Psoas muscle (tissue), 8 donors: ENCODE data around the gene PPP1R9B. TPM values are rescaled to one million over a fixed set of nuclear protein-coding genes. Genes with fewer than 3 reads are reported as not detected.
A peak's percentile ranks its signal among the peaks of the same experiment; 100 is the strongest.

Experiments
- ATAC-seq, 4 donors: fragments of 200-7000 bp; cut with Tn5 transposase; one replicate each; pipeline ENCODE4 v1.9.1; 2020; ENCODE audit warnings: moderate library complexity in 3 of 4, mild to moderate bottlenecking in 2 of 4
- DNase-seq, 2 donors: peaks; one replicate each; pipeline ENCODE4 v3.0.0-alpha.2; 2020
- H3K27ac ChIP-seq: fragments of 200-600 bp; one replicate; pipeline ENCODE4 v1.8.0; 2022
- H3K27me3 ChIP-seq, 3 donors: fragments of 200-600 bp in 1 of 3; one replicate each; pipeline versions ENCODE4 v1.6.1 to v1.8.0; 2013 to 2022; ENCODE audit warnings: low read length in 2 of 3, mild to moderate bottlenecking in 2 of 3, moderate library complexity in 1 of 3; ENCODE audit not compliant: insufficient read depth in 3 of 3
- H3K36me3 ChIP-seq, 2 donors: fragments of 200-600 bp in 1 of 2; one replicate each; pipeline versions ENCODE4 v1.6.1 to v1.8.0; 2013 to 2022; ENCODE audit warnings: low read depth in 1 of 2, mild to moderate bottlenecking in 1 of 2, moderate library complexity in 1 of 2; ENCODE audit not compliant: insufficient read depth in 1 of 2
- H3K4me1 ChIP-seq: fragments of 200-600 bp; one replicate; pipeline ENCODE4 v1.8.0; 2022
- H3K4me3 ChIP-seq: fragments of 200-600 bp; one replicate; pipeline ENCODE4 v1.8.0; 2022; ENCODE audit warnings: mild to moderate bottlenecking
- H3K9me3 ChIP-seq: fragments of 200-600 bp; one replicate; pipeline ENCODE4 v1.8.0; 2022
- WGBS, 3 donors: extraction: QIAGEN DNeasy Blood & Tissue Kit; methylation state at CpG; one replicate each; pipeline versions ENCODE4 v1.1.6 to v1.1.7; 2013; 5-methylcytosine and 5-hydroxymethylcytosine counted together
- intact Hi-C, 2 donors: fragments of 100-400 bp; cut with DNase I; formaldehyde crosslinking; loops; one replicate each; pipeline versions ENCODE4 v1.11.0 to v1.14.2; 2022
- polyA plus RNA-seq, 3 donors: library from polyadenylated mRNA; stranded (reverse); fragments of 200-250 nt; gene quantifications; one replicate each; pipeline ENCODE4 v1.2.3, GENCODE V29; 2013
- total RNA-seq, 4 donors: library from RNA; stranded (reverse); fragmentation: NEBNext Ultra II Directional in 2 of 4; extraction: Animal tissue kit (Norgen Biotek cat#: 25700) in 2 of 4; gene quantifications; one replicate each; pipeline versions ENCODE4 v1.2.1 to v1.2.4, GENCODE V29; 2021 to 2023
- TF ChIP-seq, protein P1 (sequence below): fragments of 200-600 bp; IDR thresholded peaks from one replicate; pipeline ENCODE4 v1.8.0; 2022; ENCODE audit warnings: antibody characterized with exemption
- donor health status: healthy with polysubstance abuse.
- donor health status: DM: no; HTN: no; CAD: no; lungs with moderate emphysema.
- donor health status: Bipolar disorder and iron deficiency.
- donor health status: healthy.
- donor health status: DM: yes; HTN: yes; CAD: no.
- donor health status: DM: no; HTN: no; CAD: no.
- donor health status: DM: no; HTN: no; CAD: no.
- donor health status: DM: yes; HTN: yes; CAD: no.

PPP1R9B gene
- total and polyA plus RNA-seq, 7 donors: 7.0 to 26.5 (median 15.1) TPM

DNA sequence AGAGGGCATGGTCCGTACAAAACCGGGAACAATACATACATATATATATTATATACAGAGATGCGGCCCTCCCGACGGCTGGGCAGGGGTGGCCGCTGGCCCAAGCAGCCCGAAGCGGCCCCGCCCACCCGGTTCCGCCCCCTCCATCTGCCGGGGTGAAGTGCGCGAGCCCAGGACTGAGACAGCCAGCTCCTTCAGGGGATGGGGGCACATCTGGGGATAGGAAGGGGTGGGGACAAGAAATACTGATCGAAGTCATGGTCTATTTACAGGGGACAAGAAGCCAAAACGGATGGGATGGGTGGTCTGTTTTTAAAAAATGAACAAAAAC lies 16.7 kb downstream of the PPP1R9B start:
- DNase-seq: peak in 1 of 2 donors; percentile 60
- H3K9me3 ChIP-seq: no peaks in the 10 kb centered on the region
- TF ChIP-seq, protein P1, sequence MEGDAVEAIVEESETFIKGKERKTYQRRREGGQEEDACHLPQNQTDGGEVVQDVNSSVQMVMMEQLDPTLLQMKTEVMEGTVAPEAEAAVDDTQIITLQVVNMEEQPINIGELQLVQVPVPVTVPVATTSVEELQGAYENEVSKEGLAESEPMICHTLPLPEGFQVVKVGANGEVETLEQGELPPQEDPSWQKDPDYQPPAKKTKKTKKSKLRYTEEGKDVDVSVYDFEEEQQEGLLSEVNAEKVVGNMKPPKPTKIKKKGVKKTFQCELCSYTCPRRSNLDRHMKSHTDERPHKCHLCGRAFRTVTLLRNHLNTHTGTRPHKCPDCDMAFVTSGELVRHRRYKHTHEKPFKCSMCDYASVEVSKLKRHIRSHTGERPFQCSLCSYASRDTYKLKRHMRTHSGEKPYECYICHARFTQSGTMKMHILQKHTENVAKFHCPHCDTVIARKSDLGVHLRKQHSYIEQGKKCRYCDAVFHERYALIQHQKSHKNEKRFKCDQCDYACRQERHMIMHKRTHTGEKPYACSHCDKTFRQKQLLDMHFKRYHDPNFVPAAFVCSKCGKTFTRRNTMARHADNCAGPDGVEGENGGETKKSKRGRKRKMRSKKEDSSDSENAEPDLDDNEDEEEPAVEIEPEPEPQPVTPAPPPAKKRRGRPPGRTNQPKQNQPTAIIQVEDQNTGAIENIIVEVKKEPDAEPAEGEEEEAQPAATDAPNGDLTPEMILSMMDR: no peak
- no peaks in the 10 kb centered on the region for H3K27me3 ChIP-seq
- H3K4me1 ChIP-seq: peaks cover 34% of the 10 kb centered on the region
- H3K36me3 ChIP-seq: peaks cover 6 to 44% of the 10 kb centered on the region in 2 donors
- WGBS, 3 donors: 16 to 48% (median 21%) methylated on average over 16 of the region's 16 CpGs
- intact Hi-C loops: loop anchor here (5.0 kb wide), 1 partner anchor 34 kb away; the partner anchor contains the start of gene SGCA (in 2 of the 2)
- H3K4me3 ChIP-seq: no peak overlapping the region
- peak overlapping the region; percentile 82 for H3K27ac ChIP-seq
- ATAC-seq: peak in 2 of 4 donors; percentile 24 to 34

DNA sequence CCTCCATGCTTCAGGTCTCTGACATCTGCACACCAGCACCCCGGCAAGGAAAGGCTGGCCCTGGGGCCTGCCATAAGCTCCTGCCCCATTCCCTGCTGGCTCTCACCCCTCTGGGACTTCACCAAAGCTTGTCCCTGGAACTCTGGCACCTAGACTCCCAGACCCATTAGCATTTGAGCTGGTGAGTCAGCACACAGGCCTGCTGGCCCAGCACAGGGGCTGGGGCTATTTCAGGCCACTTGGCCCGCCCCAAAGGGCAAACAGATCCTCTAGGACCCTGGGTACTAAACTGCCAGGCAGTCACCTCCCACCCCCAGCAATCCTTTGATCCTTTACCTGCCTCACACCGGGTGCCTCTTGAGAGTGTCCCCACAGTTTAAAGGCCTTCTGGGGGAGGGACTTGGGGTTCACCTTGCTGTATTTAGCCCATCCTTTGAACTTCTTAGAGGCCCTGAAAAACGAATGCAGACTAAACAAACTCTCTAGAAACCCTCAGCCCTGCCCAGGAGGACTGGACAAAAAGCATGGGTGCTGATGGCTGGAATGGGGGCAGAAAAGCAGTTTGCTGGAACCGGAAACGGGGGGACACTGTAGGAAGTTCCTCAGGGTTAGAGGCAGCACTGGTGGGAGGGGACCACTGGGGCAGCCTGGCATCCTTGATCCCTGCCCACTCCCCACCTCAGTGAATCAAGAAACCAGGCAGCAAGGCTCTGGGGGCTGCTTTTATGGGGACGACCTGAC lies 17.3 kb downstream of the PPP1R9B start:
- intact Hi-C loops: loop anchor here (5.0 kb wide), 1 partner anchor 34 kb away; the partner anchor contains the start of gene SGCA (in 2 of the 2)
- peak; percentile 85 to 91 (median 89) for ATAC-seq
- WGBS, 3 donors: 24 to 39% (median 27%) methylated on average over 7 of the region's 7 CpGs
- no peaks in the 10 kb centered on the region for H3K9me3 ChIP-seq
- peak; percentile 66 to 89 for DNase-seq
- TF ChIP-seq, protein P1: no peak
- peak overlapping the region; percentile 82 for H3K27ac ChIP-seq
- no peak overlapping the region for H3K4me3 ChIP-seq
- peaks cover 4 to 39% of the 10 kb centered on the region in 2 donors for H3K36me3 ChIP-seq
- H3K27me3 ChIP-seq: no peaks in the 10 kb centered on the region
- peaks cover 34% of the 10 kb centered on the region for H3K4me1 ChIP-seq

DNA sequence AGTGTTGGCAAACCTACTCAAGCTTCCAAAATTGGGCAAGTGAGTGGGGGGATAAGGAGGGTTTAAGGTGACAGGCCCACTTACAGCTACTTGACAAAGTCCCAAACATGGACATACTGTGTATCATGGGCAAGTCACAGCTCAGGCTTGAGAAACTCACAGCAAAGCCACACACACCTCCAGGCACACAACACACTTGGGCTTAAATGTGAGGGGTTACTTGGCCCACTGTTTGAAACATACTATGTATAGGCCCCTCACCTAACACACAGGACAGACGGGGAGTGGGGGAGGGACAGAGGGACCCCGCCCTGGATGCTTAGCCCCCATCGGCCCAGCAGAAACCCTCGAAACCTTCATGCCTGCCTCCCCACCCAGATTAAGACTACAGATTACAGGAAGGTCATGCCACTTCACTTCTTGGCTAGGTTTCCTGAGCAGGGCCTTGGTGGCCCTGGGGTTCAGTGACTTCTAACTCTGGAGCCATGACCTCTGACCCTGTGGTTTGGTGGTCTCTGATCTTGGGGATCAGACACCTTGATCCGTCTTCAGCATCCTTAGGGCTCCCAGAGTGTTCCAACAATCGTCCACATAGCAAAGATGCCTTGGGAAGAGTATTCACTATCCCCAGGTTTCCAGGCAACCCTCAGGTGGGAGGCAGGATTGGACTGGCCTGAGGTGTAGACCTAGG lies 18.2 kb downstream of the PPP1R9B start:
- no peaks in the 10 kb centered on the region for H3K9me3 ChIP-seq
- no peak overlapping the region for H3K4me3 ChIP-seq
- H3K36me3 ChIP-seq: peaks cover 0 to 30% of the 10 kb centered on the region in 2 donors
- H3K4me1 ChIP-seq: peaks cover 34% of the 10 kb centered on the region
- DNase-seq: no peak
- intact Hi-C loops: loop anchor here (5.0 kb wide), 1 partner anchor 35 kb away; the partner anchor contains the start of gene SGCA (in 2 of the 2)
- peak overlapping the region; percentile 82 for H3K27ac ChIP-seq
- TF ChIP-seq, protein P1: no peak
- H3K27me3 ChIP-seq: no peaks in the 10 kb centered on the region
- WGBS, 3 donors: 80 to 85% (median 83%) methylated on average over 6 of the region's 6 CpGs
- ATAC-seq: no peak

DNA sequence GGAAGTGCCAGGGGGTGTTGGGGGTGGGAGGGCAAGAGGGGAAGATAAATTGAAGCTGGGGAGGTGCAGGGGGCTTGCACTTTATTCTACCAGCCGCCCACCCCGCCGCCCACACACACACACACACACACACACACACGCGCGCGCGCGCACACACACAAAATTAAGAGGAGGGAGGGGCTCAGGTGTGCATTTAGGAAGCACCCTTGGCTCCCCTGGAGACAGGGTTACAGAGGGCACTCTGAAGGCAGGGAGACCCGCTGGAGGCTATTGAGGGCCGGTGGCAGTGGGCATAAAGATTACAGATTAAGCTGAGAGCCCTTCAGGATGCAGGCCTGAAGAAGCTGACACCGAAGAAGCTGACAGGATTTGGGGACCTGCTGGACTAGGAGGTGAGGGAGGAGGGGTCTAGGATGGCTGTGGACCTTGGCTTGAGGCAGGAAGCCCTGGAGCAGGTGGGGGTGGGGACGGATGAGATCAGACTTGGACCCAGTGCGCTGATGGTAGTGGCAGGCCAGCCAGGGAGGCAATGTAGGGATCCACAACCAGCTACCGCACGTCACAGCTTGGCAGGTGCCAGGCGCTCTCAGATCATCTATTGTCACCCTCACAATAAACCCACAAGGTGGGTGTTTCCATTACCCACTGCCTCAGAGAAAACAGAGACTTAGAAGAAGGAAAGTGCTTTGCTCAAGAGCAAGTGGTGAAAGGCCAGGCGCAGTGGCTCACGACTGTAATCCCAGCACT lies 19.7 kb downstream of the PPP1R9B start:
- Histone ChIP-seq H3K4me1 (peaks cover 34% of the 10 kb centered on the region), H3K36me3 (peaks cover 0 to 14% of the 10 kb centered on the region in 2 donors), H3K9me3 (no peaks in the 10 kb centered on the region), H3K4me3 (peak overlapping the region; percentile 69), H3K27ac (peak overlapping the region; percentile 82), H3K27me3 (no peaks in the 10 kb centered on the region)
- DNase-seq: peak in 1 of 2 donors; percentile 59
- intact Hi-C loops: loop anchor here (5.0 kb wide), 1 partner anchor 37 kb away; the partner anchor contains the start of gene SGCA (in 2 of the 2)
- ATAC-seq: peak in 2 of 4 donors; percentile 23 to 34
- TF ChIP-seq, protein P1: no peak
- WGBS, 3 donors: 46 to 52% (median 51%) methylated on average over 10 to 19 of the region's 19 CpGs
